ENCODE measurements around the gene SPEF1. TPM values are rescaled to one million over a fixed set of nuclear protein-coding genes. Genes with fewer than 3 reads are reported as not detected.
"Not testable (repeated sequence)": the region's sequence is repeated elsewhere in the genome, so short reads cannot be mapped to it uniquely, and the experiment has no call there.

Gene SPEF1
- total and polyA plus RNA-seq, 3 donors from 2014 or later, result 9.8 to 28.8 (median 12.1) TPM

GRCh38 chr20:3796477-3797225 is 15.4 kb upstream of the SPEF1 start:
- intact Hi-C loops (cut with DNase I; ENCODE audit: low total_unique reads), result no loop called here
- 46 to 59% methylated on average over 5 to 8 of the region's 33 CpGs for WGBS, 2 donors
- DNase-seq, result no peak
- Histone ChIP-seq H3K36me3 (ENCODE audit: low read depth, missing control alignments) (no peaks in the 10 kb centered on the region), H3K9me3 (no peaks in the 10 kb centered on the region), H3K4me3 (peak overlapping the region; percentile 59 to 77), H3K27ac (peak overlapping the region; percentile 92 to 94), H3K27me3 (no peaks in the 10 kb centered on the region), H3K4me1 (peaks cover 3% of the 10 kb centered on the region)
- TF ChIP-seq, protein P1, sequence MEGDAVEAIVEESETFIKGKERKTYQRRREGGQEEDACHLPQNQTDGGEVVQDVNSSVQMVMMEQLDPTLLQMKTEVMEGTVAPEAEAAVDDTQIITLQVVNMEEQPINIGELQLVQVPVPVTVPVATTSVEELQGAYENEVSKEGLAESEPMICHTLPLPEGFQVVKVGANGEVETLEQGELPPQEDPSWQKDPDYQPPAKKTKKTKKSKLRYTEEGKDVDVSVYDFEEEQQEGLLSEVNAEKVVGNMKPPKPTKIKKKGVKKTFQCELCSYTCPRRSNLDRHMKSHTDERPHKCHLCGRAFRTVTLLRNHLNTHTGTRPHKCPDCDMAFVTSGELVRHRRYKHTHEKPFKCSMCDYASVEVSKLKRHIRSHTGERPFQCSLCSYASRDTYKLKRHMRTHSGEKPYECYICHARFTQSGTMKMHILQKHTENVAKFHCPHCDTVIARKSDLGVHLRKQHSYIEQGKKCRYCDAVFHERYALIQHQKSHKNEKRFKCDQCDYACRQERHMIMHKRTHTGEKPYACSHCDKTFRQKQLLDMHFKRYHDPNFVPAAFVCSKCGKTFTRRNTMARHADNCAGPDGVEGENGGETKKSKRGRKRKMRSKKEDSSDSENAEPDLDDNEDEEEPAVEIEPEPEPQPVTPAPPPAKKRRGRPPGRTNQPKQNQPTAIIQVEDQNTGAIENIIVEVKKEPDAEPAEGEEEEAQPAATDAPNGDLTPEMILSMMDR (IDR thresholded peaks at IDR 0.05), result no peak
- no peak for TF ChIP-seq POLR2A (IDR thresholded peaks at IDR 0.05)

- WGBS, 2 donors, result 0 to 2% methylated on average over 19 to 57 of the region's 69 CpGs
Observed at GRCh38 chr20:3795511-3796468, 14.5 kb upstream of the SPEF1 start, which contains the start of gene CDC25B. TSS of gene CDC25B (plus strand) at chr20:3796310. CDS start at chr20:3796532, 222 bp downstream.

GRCh38 chr20:3794701-3795420 is 13.6 kb upstream of the SPEF1 start:
- Histone ChIP-seq H3K27me3 (no peaks in the 10 kb centered on the region), H3K9me3 (no peaks in the 10 kb centered on the region), H3K4me1 (peaks cover 3% of the 10 kb centered on the region), H3K4me3 (peak overlapping the region; percentile 59 to 77), H3K36me3 (ENCODE audit: low read depth, missing control alignments) (no peaks in the 10 kb centered on the region), H3K27ac (peak overlapping the region; percentile 92 to 94)
- DNase-seq, result no peak
- TF ChIP-seq, protein P1 (IDR thresholded peaks at IDR 0.05), result no peak
- TF ChIP-seq POLR2A (IDR thresholded peaks at IDR 0.05), result no peak
- intact Hi-C loops (cut with DNase I; ENCODE audit: low total_unique reads), result no loop called here
- WGBS, 2 donors, result 39 to 73% methylated on average over 14 to 25 of the region's 25 CpGs

More at GRCh38 chr20:3795511-3796468, 14.5 kb upstream of the SPEF1 start, which contains the start of gene CDC25B:
- Histone ChIP-seq H3K36me3 (ENCODE audit: low read depth, missing control alignments) (no peaks in the 10 kb centered on the region), H3K9me3 (no peaks in the 10 kb centered on the region), H3K4me3 (peak within 1 kb of the TSS; percentile 59 to 77), H3K27ac (peak within 1 kb of the TSS; percentile 92 to 94), H3K4me1 (peaks cover 3% of the 10 kb centered on the region), H3K27me3 (no peaks in the 10 kb centered on the region)
- intact Hi-C loops (cut with DNase I; ENCODE audit: low total_unique reads), result no loop called here
- no peak for TF ChIP-seq POLR2A (IDR thresholded peaks at IDR 0.05)
- TF ChIP-seq, protein P1 (IDR thresholded peaks at IDR 0.05), result peak; percentile 32 to 68 (median 67)
- peak; percentile 95 for DNase-seq

DNA sequence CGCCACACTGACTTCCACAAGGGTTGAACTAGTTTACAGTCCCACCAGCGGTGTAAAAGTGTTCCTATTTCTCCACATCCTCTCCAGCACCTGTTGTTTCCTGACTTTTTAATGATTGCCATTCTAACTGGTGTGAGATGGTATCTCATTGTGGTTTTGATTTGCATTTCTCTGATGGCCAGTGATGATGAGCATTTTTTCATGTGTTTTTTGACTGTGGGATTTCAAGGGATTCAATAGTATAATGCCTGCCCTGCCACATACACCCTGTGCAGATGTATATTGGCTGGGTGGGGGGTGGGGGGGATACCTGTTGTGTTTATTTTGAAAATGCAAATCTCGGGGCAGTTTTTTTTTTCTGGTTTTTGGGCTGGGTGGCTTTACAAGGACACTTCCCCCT is 12.9 kb upstream of the SPEF1 start:
- WGBS, 2 donors, result 89 to 92% methylated on average over 1 of the region's 3 CpGs
- not testable (repeated sequence) for H3K27ac ChIP-seq

GRCh38 chr20:3789201-3789600 is 8.0 kb upstream of the SPEF1 start:
- H3K36me3 ChIP-seq (ENCODE audit: low read depth, missing control alignments); H3K27me3 ChIP-seq; DNase-seq; H3K27ac ChIP-seq; H3K4me3 ChIP-seq; intact Hi-C loops (cut with DNase I; ENCODE audit: low total_unique reads); H3K9me3 ChIP-seq: not testable (repeated sequence)
- H3K4me1 ChIP-seq, result peaks cover 22% of the 10 kb centered on the region
- 94 to 98% methylated on average over 4 of the region's 4 CpGs for WGBS, 2 donors

More for the DNA sequence above, 12.9 kb upstream of the SPEF1 start:
- DNase-seq; H3K4me3 ChIP-seq; intact Hi-C loops (cut with DNase I; ENCODE audit: low total_unique reads); H3K9me3 ChIP-seq; H3K4me1 ChIP-seq; H3K36me3 ChIP-seq (ENCODE audit: low read depth, missing control alignments); H3K27me3 ChIP-seq: not testable (repeated sequence)
